Fibroblast of lung (primary cell): Measurements from ENCODE around the gene MYADM.

ENCODE experiments used
- EZH2 ChIP-seq: IDR thresholded peaks from 2 replicates; pipeline ENCODE4 v1.5.1; 2012; ENCODE audit warnings: low read length, control low read depth, mild to moderate bottlenecking; ENCODE audit errors: missing control alignments
- TF ChIP-seq, protein P1 (sequence below), 2 donors: IDR thresholded peaks in 1 of 2; conservative IDR thresholded peaks in 1 of 2; 1 replicate in 1 of 2; 2 replicates in 1 of 2; pipeline ENCODE4 v1.5.1; 2011 to 2012; ENCODE audit warnings: low read length in 2 of 2, control low read depth in 1 of 2, inconsistent platforms in 1 of 2, low read depth in 1 of 2, mild to moderate bottlenecking in 1 of 2

GRCh38 chr19:53903055-53903680, 35.5 kb downstream of the MYADM start:
- TF ChIP-seq, protein P1, sequence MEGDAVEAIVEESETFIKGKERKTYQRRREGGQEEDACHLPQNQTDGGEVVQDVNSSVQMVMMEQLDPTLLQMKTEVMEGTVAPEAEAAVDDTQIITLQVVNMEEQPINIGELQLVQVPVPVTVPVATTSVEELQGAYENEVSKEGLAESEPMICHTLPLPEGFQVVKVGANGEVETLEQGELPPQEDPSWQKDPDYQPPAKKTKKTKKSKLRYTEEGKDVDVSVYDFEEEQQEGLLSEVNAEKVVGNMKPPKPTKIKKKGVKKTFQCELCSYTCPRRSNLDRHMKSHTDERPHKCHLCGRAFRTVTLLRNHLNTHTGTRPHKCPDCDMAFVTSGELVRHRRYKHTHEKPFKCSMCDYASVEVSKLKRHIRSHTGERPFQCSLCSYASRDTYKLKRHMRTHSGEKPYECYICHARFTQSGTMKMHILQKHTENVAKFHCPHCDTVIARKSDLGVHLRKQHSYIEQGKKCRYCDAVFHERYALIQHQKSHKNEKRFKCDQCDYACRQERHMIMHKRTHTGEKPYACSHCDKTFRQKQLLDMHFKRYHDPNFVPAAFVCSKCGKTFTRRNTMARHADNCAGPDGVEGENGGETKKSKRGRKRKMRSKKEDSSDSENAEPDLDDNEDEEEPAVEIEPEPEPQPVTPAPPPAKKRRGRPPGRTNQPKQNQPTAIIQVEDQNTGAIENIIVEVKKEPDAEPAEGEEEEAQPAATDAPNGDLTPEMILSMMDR (conservative IDR thresholded peaks at IDR 0.05 in 1 of 2, IDR thresholded peaks at IDR 0.05 in 1 of 2; ENCODE audit: low read depth in 1 of 2, low read length in 2 of 2) = no peak
- no peak for TF ChIP-seq EZH2
